Neural progenitor cell (in vitro differentiated cells): ENCODE results near the gene MDM2.

ENCODE experiments used
- CTCF ChIP-seq: fragments of 200-600 bp; sonication (generic); IDR thresholded peaks from 2 replicates; pipeline ENCODE4 v1.5.1; 2017; ENCODE audit warnings: antibody characterized with exemption, mild to moderate bottlenecking
- EZH2 ChIP-seq: fragments of 200-600 bp; sonication (generic); IDR thresholded peaks from 2 replicates; pipeline ENCODE4 v1.6.1; 2017; ENCODE audit warnings: antibody characterized with exemption, mild to moderate bottlenecking, moderate library complexity
- EZH2phosphoT487 ChIP-seq: fragments of 200-600 bp; sonication (generic); IDR thresholded peaks from 2 replicates; pipeline ENCODE4 v1.6.1; 2017; ENCODE audit warnings: antibody characterized with exemption

DNA sequence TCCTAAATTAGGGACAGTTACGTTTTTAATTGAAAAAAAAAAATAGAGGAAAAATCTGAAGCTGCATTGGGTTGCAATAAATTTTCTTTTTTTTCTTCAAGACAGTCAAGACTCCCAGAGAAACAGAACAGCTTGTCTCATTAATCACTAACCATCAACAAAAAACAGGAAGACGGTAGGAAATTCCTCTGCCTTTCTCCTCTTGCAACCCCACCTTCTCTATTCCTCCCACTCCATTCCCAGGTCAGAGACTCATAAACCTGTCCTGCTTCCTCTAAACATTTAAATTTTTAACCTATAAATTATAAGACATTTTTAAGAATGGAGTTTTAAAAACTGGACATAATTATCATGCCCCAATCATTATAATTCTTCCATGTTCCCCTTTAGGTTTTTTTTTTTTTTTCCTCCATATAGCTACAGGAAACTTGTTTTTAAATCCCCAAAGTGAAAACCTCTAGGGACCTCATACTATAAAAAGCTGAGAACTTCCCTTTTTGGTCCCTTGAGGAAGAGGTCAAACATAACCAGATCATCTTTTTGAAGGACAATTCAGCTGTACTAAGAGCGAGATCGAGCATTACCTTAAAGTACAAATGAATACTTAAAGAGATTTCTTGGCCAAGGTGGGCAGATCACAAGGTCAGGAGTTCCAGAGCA lies 89.0 kb downstream of the MDM2 start:
- no peak for TF ChIP-seq CTCF
- no peak for TF ChIP-seq EZH2phosphoT487
- no peak for TF ChIP-seq EZH2
